HG02588 (cell line): ENCODE data around the gene ARAP1.

ENCODE experiments used
- ATAC-seq: cut with Tn5 transposase; IDR thresholded peaks from one replicate; pipeline ENCODE4 v1.9.1; 2021; ENCODE audit warnings: mild to moderate bottlenecking, moderate library complexity; ENCODE audit not compliant: unreplicated experiment

Gene ARAP1

GRCh38 chr11:72642043-72642883 lies 109.9 kb downstream of the ARAP1 start:
- no peak for ATAC-seq

GRCh38 chr11:72641522-72642042 lies 110.6 kb downstream of the ARAP1 start:
- ATAC-seq, result no peak

GRCh38 chr11:72639502-72640375 lies 112.5 kb downstream of the ARAP1 start:
- ATAC-seq, result no peak

- ATAC-seq, result no peak
These were observed 114.3 kb downstream of the ARAP1 start for GRCh38 chr11:72637926-72638325.

- ATAC-seq, result no peak
These were observed 115.0 kb downstream of the ARAP1 start for GRCh38 chr11:72637198-72637597.

GRCh38 chr11:72636376-72636775 lies 115.8 kb downstream of the ARAP1 start:
- no peak for ATAC-seq

- ATAC-seq, result no peak
These were observed 116.3 kb downstream of the ARAP1 start for GRCh38 chr11:72635933-72636332.

- ATAC-seq, result no peak
These were observed 116.8 kb downstream of the ARAP1 start for GRCh38 chr11:72635309-72635915.
